Cardiac muscle cell (in vitro differentiated cells and primary cell): Measurements from ENCODE around the gene CERS6. TPM values are rescaled to one million over a fixed set of nuclear protein-coding genes. Genes with fewer than 3 reads are reported as not detected.

ENCODE experiments used
- DNase-seq, 2 donors: peaks; one replicate each; pipeline versions ENCODE4 v3.0.0 to v3.0.0-alpha.2; 2010 to 2017; ENCODE audit warnings: low read depth in 1 of 2, low spot score in 1 of 2
- H3K27ac ChIP-seq: fragments of 200-600 bp; sonication (generic); 2 replicates; pipeline ENCODE4 v1.5.1; 2016
- H3K27me3 ChIP-seq: fragments of 200-600 bp; sonication (generic); 2 replicates; pipeline ENCODE4 v1.6.0; 2016; ENCODE audit warnings: control low read depth
- H3K36me3 ChIP-seq: fragments of 200-600 bp; sonication (generic); 2 replicates; pipeline ENCODE4 v1.5.1; 2016; ENCODE audit warnings: control low read depth
- H3K4me1 ChIP-seq: fragments of 200-600 bp; sonication (generic); 2 replicates; pipeline ENCODE4 v1.8.1; 2017; ENCODE audit warnings: low read depth, mild to moderate bottlenecking, mixed run types
- H3K4me3 ChIP-seq: fragments of 200-600 bp; sonication (generic); 2 replicates; pipeline ENCODE4 v1.5.1; 2016; ENCODE audit warnings: mild to moderate bottlenecking
- H3K9me3 ChIP-seq: fragments of 200-600 bp; sonication (generic); 2 replicates; pipeline ENCODE4 v1.5.1; 2017; ENCODE audit warnings: low read depth, mild to moderate bottlenecking, control low read depth
- CTCF ChIP-seq: IDR thresholded peaks from 2 replicates; pipeline ENCODE4 v1.5.1; 2012; ENCODE audit warnings: low read depth, mild to moderate bottlenecking, low read length
- polyA plus RNA-seq: library from polyadenylated mRNA; unstranded; fragments of >200 nt; fragmentation: Nextera tagmentation; extraction: Ambion mirVana; gene quantifications from 2 replicates; pipeline ENCODE4 v1.2.1, GENCODE V29; 2016
- total RNA-seq: library from RNA; depleted of rRNA; stranded (reverse); fragments of >200 nt; gene quantifications from 2 replicates; pipeline ENCODE4 v1.2.3, GENCODE V29; 2016

Gene CERS6
- total and polyA plus RNA-seq, 2 experiments from 2014 or later, result 17.1 to 26.6 TPM

GRCh38 chr2:168715849-168716248 lies 259.8 kb downstream of the CERS6 start:
- DNase-seq, result no peak
- Histone ChIP-seq H3K36me3 (peaks cover 8% of the 10 kb centered on the region), H3K4me3 (no peak overlapping the region), H3K27me3 (no peaks in the 10 kb centered on the region), H3K4me1 (no peaks in the 10 kb centered on the region), H3K9me3 (no peaks in the 10 kb centered on the region), H3K27ac (no peak overlapping the region)
- no peak for TF ChIP-seq CTCF

GRCh38 chr2:168716839-168717238 lies 260.8 kb downstream of the CERS6 start:
- Histone ChIP-seq H3K27ac (no peak overlapping the region), H3K4me1 (no peaks in the 10 kb centered on the region), H3K4me3 (no peak overlapping the region), H3K9me3 (no peaks in the 10 kb centered on the region), H3K27me3 (no peaks in the 10 kb centered on the region), H3K36me3 (peaks cover 8% of the 10 kb centered on the region)
- TF ChIP-seq CTCF, result no peak
- no peak for DNase-seq

GRCh38 chr2:168717790-168718502 lies 261.9 kb downstream of the CERS6 start:
- no peak for TF ChIP-seq CTCF
- H3K27ac ChIP-seq, result no peak overlapping the region
- DNase-seq, result no peak
- peaks cover 8% of the 10 kb centered on the region for H3K36me3 ChIP-seq
- no peaks in the 10 kb centered on the region for H3K4me1 ChIP-seq
- no peak overlapping the region for H3K4me3 ChIP-seq
- H3K27me3 ChIP-seq, result no peaks in the 10 kb centered on the region
- H3K9me3 ChIP-seq, result no peaks in the 10 kb centered on the region

GRCh38 chr2:168718622-168719021 lies 262.6 kb downstream of the CERS6 start:
- Histone ChIP-seq H3K27me3 (no peaks in the 10 kb centered on the region), H3K27ac (no peak overlapping the region), H3K36me3 (peaks cover 8% of the 10 kb centered on the region)

GRCh38 chr2:168719446-168719845 lies 263.4 kb downstream of the CERS6 start:
- H3K27me3 ChIP-seq, result no peaks in the 10 kb centered on the region
- no peak overlapping the region for H3K4me3 ChIP-seq
- peaks cover 8% of the 10 kb centered on the region for H3K36me3 ChIP-seq
- no peaks in the 10 kb centered on the region for H3K9me3 ChIP-seq
- H3K4me1 ChIP-seq, result no peaks in the 10 kb centered on the region
- DNase-seq, result no peak
- TF ChIP-seq CTCF, result no peak
- H3K27ac ChIP-seq, result no peak overlapping the region

More at GRCh38 chr2:168718622-168719021, 262.6 kb downstream of the CERS6 start:
- no peaks in the 10 kb centered on the region for H3K9me3 ChIP-seq
- H3K4me3 ChIP-seq, result no peak overlapping the region
- DNase-seq, result no peak
- TF ChIP-seq CTCF, result no peak
- H3K4me1 ChIP-seq, result no peaks in the 10 kb centered on the region
